GM12892 (cell line): ENCODE data around the gene TICAM2.
A peak's percentile ranks its signal among the peaks of the same experiment; 100 is the strongest.

Experiments used
- DNase-seq: peaks from one replicate; pipeline ENCODE4 v3.0.0; 2011; ENCODE audit not compliant: insufficient read length
- FAIRE-seq: peaks from 2 replicates; lab custom pipeline; 2011; peaks lifted over from hg19 to GRCh38; lab: Jason Lieb, UNC
- POLR2A ChIP-seq: IDR thresholded peaks from 2 replicates; pipeline ENCODE4 v1.6.1; 2011; ENCODE audit warnings: low read depth, low read length, control low read depth
- POLR2AphosphoS5 ChIP-seq: IDR thresholded peaks from 2 replicates; pipeline ENCODE4 v1.6.1; 2011; ENCODE audit warnings: low read depth, low read length, control low read depth
- TAF1 ChIP-seq: IDR thresholded peaks from 2 replicates; pipeline ENCODE4 v1.6.1; 2011; ENCODE audit warnings: low read depth, mild to moderate bottlenecking, control low read depth, low read length, borderline replicate concordance

TICAM2 gene

DNA sequence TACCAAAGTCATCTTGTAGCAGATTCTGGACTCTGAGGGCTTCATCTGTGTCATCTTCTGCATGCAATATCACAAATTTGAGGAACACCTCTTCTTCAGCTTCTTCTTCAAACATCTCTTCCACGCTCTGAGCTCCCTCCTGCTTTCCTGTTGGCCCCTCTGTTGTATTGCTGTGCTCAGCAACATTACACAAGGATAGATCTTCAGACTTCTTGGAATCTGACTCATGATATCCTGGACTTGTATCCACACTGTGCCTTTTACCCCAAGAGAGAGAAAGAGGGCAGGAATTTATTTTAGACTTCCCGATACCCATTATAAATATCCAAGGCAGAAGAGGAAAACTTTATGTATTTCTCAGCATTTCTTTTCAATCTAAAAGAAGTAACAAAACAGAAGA lies 21.3 kb downstream of the TICAM2 start:
- DNase-seq (no peak), FAIRE-seq (no peak)
- TF ChIP-seq POLR2A (no peak), TAF1 (no peak), POLR2AphosphoS5 (no peak)

DNA sequence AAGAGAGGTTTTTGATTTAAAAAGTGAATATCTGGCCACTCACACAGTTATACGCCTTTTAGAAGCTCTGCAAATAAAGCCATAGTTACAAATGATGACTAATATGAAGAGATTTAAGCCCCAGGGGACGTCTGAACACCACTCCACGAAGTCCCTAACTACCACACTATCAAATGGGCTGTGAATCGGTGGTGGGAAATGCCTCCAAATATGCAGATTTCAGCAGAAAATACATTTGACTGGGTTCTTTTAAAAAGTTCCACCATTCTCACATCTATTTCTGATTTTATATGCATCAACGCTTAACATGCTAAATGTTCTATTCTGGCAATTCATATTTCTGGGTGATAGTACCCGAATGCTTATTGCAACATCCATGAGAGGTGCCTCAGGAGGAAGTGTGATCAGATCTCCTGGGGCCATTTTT lies 22.5 kb downstream of the TICAM2 start:
- FAIRE-seq (peak; percentile 87), DNase-seq (no peak)
- TF ChIP-seq TAF1 (no peak), POLR2AphosphoS5 (no peak), POLR2A (no peak)

DNA sequence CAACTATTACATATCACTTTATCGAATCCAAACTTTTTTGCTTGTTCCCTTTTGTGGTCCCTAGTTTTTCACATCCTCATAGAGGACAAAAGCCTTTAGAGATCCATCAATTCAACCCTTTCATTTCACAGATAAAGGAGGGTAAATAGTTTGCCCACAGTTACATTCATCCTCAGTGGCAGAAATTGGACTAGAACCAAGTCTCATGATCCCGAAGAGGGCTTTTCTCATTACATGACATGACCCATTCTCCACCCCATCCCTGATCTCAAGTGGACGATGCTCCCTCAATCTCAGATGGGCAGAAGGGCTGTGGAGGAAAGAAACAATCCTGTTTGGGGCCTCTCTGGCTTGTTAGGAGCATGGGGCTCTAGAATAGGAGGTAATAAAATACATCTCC lies 23.1 kb downstream of the TICAM2 start:
- FAIRE-seq (peak; percentile 36), DNase-seq (no peak)
- no peak for TF ChIP-seq POLR2AphosphoS5
- no peak for TF ChIP-seq TAF1
- no peak for TF ChIP-seq POLR2A

DNA sequence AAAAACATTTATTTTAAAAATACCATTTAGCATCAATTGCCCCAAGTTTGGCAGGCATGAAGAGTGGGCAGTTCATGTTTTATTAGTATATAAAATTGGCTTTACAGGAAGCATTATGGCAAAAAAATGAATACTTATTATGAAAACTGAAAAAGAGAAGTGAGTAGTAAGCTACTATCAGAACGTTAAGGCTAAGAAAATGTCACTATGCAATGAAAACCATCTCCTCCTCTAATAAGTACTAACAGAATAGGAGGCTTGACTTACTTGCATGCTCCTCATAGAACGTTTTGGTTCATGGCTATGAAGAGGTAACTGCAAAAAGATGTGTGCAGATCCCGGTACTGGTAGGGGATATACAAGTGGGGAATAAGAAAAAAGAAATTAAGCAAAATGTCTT lies 23.6 kb downstream of the TICAM2 start:
- TF ChIP-seq TAF1 (no peak), POLR2AphosphoS5 (no peak), POLR2A (no peak)
- no peak for DNase-seq
- peak; percentile 83 for FAIRE-seq

DNA sequence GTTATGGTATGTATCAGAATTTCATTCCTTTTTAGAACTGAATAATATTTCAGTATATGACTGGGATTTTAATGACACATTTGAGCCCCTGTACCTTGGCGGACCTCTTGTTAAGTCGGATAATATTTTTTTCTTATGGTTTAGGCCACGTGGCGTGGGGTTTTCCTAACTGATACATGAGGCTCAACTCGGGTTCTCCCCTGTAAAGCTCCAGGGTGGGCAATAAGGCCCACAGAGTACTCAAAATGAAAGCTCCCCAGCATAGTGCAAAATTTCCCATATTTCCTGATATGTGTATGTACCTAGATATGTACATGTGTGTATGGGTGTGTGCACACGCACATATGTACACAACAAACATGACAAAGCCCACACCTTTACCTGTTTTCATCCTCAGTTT lies 24.5 kb downstream of the TICAM2 start:
- peak; percentile 5 for FAIRE-seq
- DNase-seq = no peak

DNA sequence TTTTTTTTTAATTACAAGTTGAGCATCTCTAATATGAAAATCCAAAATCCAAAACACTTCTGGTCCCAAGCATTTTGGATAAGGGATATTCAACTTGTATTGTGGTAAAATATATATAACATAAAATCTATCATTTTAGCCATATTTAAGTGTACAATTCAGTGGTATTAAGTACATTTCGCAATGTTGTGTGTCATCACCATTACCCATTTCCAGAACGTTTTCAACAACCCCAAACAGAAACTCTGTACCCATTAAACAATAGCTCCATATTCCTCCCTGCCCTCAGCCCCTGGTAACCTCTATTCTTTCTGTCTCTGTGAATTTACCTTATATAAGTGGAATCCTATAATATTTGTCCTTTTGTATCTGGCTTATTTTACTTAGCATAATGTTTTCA lies 24.9 kb downstream of the TICAM2 start:
- FAIRE-seq = no peak
- DNase-seq = no peak
- no peak for TF ChIP-seq POLR2AphosphoS5
- TF ChIP-seq POLR2A = no peak
- no peak for TF ChIP-seq TAF1

More for the DNA sequence above, 24.5 kb downstream of the TICAM2 start:
- no peak for TF ChIP-seq TAF1
- TF ChIP-seq POLR2A = no peak
- no peak for TF ChIP-seq POLR2AphosphoS5

DNA sequence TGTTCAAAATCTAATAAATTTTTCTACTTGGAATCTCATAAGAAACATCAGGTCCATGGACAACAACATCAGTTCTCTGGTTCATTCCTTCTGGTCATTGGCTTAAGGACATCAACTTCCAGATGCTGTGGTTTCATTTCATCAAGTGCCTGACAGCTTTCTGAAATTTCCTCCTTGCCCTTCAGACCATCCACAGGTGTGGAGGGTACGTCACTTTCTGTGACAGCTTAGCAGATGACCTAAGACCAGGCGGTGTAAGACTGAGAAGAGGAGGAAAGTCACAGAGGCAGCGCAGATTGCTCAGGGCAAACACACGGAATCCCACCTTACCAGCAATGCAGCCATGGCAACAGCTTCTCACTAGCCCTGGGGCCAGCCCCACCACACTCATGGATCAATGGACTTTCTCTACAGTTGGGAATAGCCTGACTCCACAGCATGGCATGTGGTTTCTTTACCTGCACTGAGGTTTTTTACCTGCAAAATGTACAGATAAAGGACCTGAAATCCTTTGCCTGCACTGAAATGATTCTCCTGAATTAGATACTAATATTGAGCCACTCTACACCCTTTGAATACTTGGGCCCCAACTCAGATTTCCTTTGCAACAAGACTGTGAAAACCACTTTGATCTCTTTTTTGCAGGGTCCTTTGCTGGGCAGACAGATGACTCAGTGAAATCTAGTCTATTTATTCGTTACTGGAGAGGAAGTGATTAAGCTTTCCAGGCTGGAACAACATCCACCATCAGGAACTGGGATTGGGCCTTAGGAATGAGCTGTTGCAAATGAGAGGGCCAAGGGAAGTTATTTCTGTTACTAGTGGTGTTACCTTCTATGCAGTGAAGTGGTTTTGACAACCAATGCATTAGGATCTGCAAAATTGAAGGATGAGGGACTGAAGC lies 26.9 kb downstream of the TICAM2 start:
- no peak for DNase-seq
- TF ChIP-seq POLR2A = no peak
- TF ChIP-seq TAF1 = no peak
- TF ChIP-seq POLR2AphosphoS5 = no peak
- peak; percentile 98 for FAIRE-seq

DNA sequence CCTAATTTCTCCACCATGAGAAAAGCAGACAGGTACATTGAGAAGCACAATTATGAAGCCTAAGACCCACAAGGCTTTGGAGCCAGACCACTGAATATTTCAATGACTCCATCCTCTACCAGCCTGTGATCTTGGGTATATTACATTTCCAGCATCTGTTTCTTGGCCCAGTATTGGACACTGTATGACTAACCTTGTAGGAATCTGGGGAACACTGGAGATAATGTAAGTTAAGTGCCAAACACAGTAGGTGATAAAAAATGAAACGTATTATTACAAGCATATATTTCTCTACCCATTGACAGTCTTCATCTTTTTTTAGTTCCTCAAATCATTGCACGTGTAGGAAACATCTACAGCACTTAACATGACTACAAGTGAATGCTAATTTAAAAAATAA lies 29.1 kb downstream of the TICAM2 start:
- FAIRE-seq = peak; percentile 57
- no peak for DNase-seq
- TF ChIP-seq POLR2AphosphoS5 = no peak
- TF ChIP-seq POLR2A = no peak
- TF ChIP-seq TAF1 = no peak

DNA sequence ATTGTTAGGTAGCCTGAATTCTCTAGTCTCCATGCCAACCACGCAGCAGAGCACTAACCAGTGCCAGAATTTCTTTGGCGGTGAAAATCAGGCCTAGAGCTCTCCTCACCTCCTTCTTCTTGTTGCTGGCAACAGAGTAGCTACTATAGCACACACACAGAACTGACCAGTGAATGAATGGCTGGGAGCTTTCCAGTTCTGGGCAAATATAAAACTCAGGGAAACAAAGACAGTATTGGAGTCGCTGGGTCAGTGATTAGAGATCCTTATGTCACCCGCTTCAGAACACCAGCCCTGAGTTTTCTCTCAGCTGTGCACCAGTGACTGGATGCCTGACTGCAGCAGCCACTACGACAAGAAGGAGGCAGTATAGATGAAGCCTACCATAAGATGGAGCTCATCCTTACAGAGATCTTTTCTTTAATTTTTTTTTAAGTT lies 30.8 kb downstream of the TICAM2 start:
- TF ChIP-seq POLR2A = no peak
- FAIRE-seq = no peak
- no peak for DNase-seq

DNA sequence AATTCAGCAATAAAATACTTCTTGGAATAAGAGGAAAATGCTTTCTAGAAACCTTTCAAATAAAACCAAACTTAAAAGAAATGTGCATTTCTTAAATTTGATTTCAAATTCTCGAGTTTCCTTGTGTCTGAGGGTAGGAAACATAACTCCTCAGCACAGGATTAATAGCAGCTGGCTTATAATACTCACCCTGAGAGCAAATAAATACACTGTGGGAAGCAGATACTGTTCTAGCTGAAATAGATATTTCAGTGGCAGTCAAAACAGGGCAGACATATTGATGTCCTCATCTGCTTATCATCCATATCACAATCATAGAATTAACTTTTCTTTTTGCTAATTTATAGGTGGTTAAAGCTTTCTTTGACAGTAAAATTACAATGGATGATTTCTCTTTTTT lies 33.6 kb downstream of the TICAM2 start:
- peak; percentile 54 for FAIRE-seq
- TF ChIP-seq POLR2AphosphoS5 (no peak), POLR2A (no peak), TAF1 (no peak)
- no peak for DNase-seq

DNA sequence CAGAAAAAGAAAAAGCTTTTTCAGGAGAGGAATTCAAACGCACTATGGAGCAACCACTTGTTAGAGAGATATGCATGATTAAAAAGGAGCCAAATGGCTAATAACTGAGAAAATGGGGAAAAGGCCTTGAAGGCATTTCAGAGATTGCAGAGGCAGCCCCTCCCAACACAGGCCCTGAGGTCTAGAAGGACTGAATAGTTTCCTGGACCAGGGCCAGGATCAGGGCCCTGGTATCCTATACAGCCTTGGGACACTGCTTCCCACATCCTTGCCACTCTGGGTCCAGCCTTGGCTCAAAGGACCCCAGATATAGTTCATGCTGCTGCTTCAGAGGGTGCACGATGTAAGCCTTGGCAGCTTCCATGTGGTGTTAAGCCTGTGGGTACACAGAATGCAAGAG lies 37.0 kb downstream of the TICAM2 start:
- no peak for FAIRE-seq
- DNase-seq = no peak
- no peak for TF ChIP-seq POLR2AphosphoS5

DNA sequence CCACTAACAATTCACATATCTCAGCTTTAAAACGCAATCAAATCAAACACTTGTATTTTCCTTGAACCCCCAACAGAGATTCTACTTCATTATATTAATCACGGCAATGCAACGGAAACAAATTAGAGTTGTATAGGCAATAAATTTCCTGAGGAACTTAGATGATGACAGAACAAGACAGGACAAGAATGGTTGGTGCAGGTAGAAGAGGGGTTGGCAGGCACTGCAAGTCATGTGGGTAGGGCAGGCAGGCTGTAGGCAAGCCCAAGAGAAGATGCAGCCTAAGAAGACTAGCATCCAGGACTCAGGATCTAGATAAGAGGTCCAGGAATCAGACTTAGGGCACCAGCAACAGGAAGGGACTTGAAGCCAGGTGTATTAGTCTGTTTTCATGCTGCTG lies 41.1 kb downstream of the TICAM2 start:
- no peak for TF ChIP-seq TAF1
- no peak for TF ChIP-seq POLR2A
- no peak for TF ChIP-seq POLR2AphosphoS5
- FAIRE-seq = no peak
- no peak for DNase-seq
